GM23338 (cell line): ENCODE results near the gene OR52B6. TPM values are rescaled to one million over a fixed set of nuclear protein-coding genes. Genes with fewer than 3 reads are reported as not detected.

Experiments used
- ATAC-seq: fragments of 200-7000 bp; cut with Tn5 transposase; 3 replicates; pipeline ENCODE4 v1.9.1; 2020
- DNase-seq: peaks from one replicate; pipeline ENCODE4 v3.0.0-alpha.2; 2015; ENCODE audit warnings: low spot score
- H2AFZ ChIP-seq: fragments of 200-600 bp; sonication (generic); 2 replicates; pipeline ENCODE4 v1.8.0; 2016; ENCODE audit warnings: antibody characterized with exemption, mild to moderate bottlenecking, moderate library complexity
- H3F3A ChIP-seq: fragments of 200-600 bp; sonication (generic); replicated peaks from 2 replicates; pipeline ENCODE4 v1.8.0; 2017; ENCODE audit warnings: antibody characterized with exemption, mixed run types, low read depth
- H3K27ac ChIP-seq: fragments of 200-600 bp; sonication (generic); 2 replicates; pipeline ENCODE4 v1.6.1; 2016; ENCODE audit warnings: low read depth
- H3K27me3 ChIP-seq: fragments of 200-600 bp; sonication (generic); 2 replicates; pipeline ENCODE4 v1.8.0; 2016; ENCODE audit warnings: mild to moderate bottlenecking, mixed run types, moderate library complexity; ENCODE audit not compliant: insufficient read depth
- H3K36me3 ChIP-seq: fragments of 200-600 bp; sonication (generic); 2 replicates; pipeline ENCODE4 v1.8.0; 2016; ENCODE audit warnings: mild to moderate bottlenecking; ENCODE audit not compliant: insufficient read depth
- H3K4me1 ChIP-seq: fragments of 200-600 bp; sonication (generic); 2 replicates; pipeline ENCODE4 v1.8.0; 2016; ENCODE audit warnings: mild to moderate bottlenecking, moderate library complexity; ENCODE audit not compliant: insufficient read depth
- H3K4me2 ChIP-seq: fragments of 200-600 bp; sonication (generic); 2 replicates; pipeline ENCODE4 v1.7.1; 2017; ENCODE audit warnings: mixed run types
- H3K4me3 ChIP-seq: fragments of 200-600 bp; sonication (generic); 2 replicates; pipeline ENCODE4 v1.6.1; 2016; ENCODE audit warnings: mixed run types
- H3K79me2 ChIP-seq: fragments of 200-600 bp; sonication (generic); replicated peaks from 2 replicates; pipeline ENCODE4 v1.8.0; 2017; ENCODE audit warnings: mild to moderate bottlenecking; ENCODE audit not compliant: insufficient read depth
- H3K9me2 ChIP-seq: fragments of 200-600 bp; sonication (generic); 2 replicates; pipeline ENCODE4 v1.8.0; 2017; ENCODE audit not compliant: insufficient read depth
- H4K20me1 ChIP-seq: fragments of 200-600 bp; sonication (generic); replicated peaks from 2 replicates; pipeline ENCODE4 v1.8.0; 2017; ENCODE audit warnings: mild to moderate bottlenecking; ENCODE audit not compliant: insufficient read depth
- H3K27ac Mint-ChIP-seq: 2 replicates; pipeline ENCODE4 v1.8.0; 2020; ENCODE audit warnings: inconsistent platforms, mild to moderate bottlenecking, moderate library complexity, mixed read lengths
- H3K27me3 Mint-ChIP-seq: 3 replicates; pipeline ENCODE4 v1.8.0; 2022; ENCODE audit warnings: low read depth, mild to moderate bottlenecking, moderate library complexity, mixed read lengths, inconsistent platforms; ENCODE audit not compliant: insufficient read depth, poor library complexity
- H3K36me3 Mint-ChIP-seq: 3 replicates; pipeline ENCODE4 v1.8.0; 2021; ENCODE audit warnings: low read depth, mild to moderate bottlenecking, inconsistent platforms, moderate library complexity, mixed read lengths
- H3K4me1 Mint-ChIP-seq: 3 replicates; pipeline ENCODE4 v1.8.0; 2020; ENCODE audit warnings: mild to moderate bottlenecking, inconsistent platforms, mixed read lengths
- H3K4me3 Mint-ChIP-seq: 3 replicates; pipeline ENCODE4 v1.8.0; 2021; ENCODE audit warnings: moderate library complexity, mild to moderate bottlenecking, inconsistent platforms, mixed read lengths
- H3K9me3 Mint-ChIP-seq: 3 replicates; pipeline ENCODE4 v1.8.0; 2020; ENCODE audit warnings: moderate library complexity, mild to moderate bottlenecking, inconsistent platforms, mixed read lengths
- CREB1 ChIP-seq: fragments of 250-450 bp; sonication (Bioruptor Pico); IDR thresholded peaks from 2 replicates; pipeline ENCODE4 v1.5.0; 2020; ENCODE audit warnings: low read depth, mild to moderate bottlenecking, moderate library complexity
- CTCF ChIP-seq, 2 experiments: fragments of 200-600 bp in 1 of 2; sonication (generic) in 1 of 2; conservative IDR thresholded peaks; 2 replicates each; pipeline versions ENCODE4 v1.5.1 to v1.6.1; 2016 to 2017; ENCODE audit warnings: antibody characterized with exemption in 2 of 2, low read depth in 2 of 2, mild to moderate bottlenecking in 2 of 2, moderate library complexity in 1 of 2
- ETS1 ChIP-seq: IDR thresholded peaks from 2 replicates; pipeline ENCODE4 v1.6.1; 2016; ENCODE audit warnings: antibody characterized with exemption
- EZH2 ChIP-seq: fragments of 200-600 bp; sonication (generic); IDR thresholded peaks from one replicate; pipeline ENCODE4 v1.8.0; 2017; ENCODE audit warnings: antibody characterized with exemption, mild to moderate bottlenecking, low read depth; ENCODE audit not compliant: unreplicated experiment
- EZH2phosphoT487 ChIP-seq: fragments of 200-600 bp; sonication (generic); IDR thresholded peaks from one replicate; pipeline ENCODE4 v1.8.1; 2018; ENCODE audit warnings: antibody characterized with exemption; ENCODE audit not compliant: unreplicated experiment
- NANOG ChIP-seq: IDR thresholded peaks from 2 replicates; pipeline ENCODE4 v1.6.1; 2016; ENCODE audit warnings: antibody characterized with exemption, borderline replicate concordance
- POLR2AphosphoS5 ChIP-seq: IDR thresholded peaks from 2 replicates; pipeline ENCODE4 v1.6.1; 2016; ENCODE audit warnings: antibody characterized with exemption, low read depth
- STAT1 ChIP-seq: IDR thresholded peaks from one replicate; pipeline ENCODE4 v1.6.1; 2016; ENCODE audit warnings: antibody characterized with exemption; ENCODE audit not compliant: unreplicated experiment
- ZNF114 ChIP-seq: fragments of 250-450 bp; sonication (Bioruptor Pico); IDR thresholded peaks from 2 replicates; pipeline ENCODE4 v1.5.0; 2020; ENCODE audit warnings: mild to moderate bottlenecking, moderate library complexity
- ZNF331 ChIP-seq: fragments of 250-450 bp; sonication (Bioruptor Pico); IDR thresholded peaks from 2 replicates; pipeline ENCODE4 v1.5.0; 2020; ENCODE audit warnings: low read depth, mild to moderate bottlenecking, moderate library complexity
- polyA plus RNA-seq: library from polyadenylated mRNA; unstranded; fragments of >200 nt; fragmentation: Nextera tagmentation; extraction: Ambion mirVana; gene quantifications from 2 replicates; pipeline ENCODE4 v1.2.1, GENCODE V29; 2016
- total RNA-seq: library from RNA; depleted of rRNA; stranded (reverse); fragments of >200 nt; shearing (Covaris generic); gene quantifications from 2 replicates; pipeline ENCODE4 v1.2.3, GENCODE V29; 2014
- TF ChIP-seq, protein P1 (sequence below): fragments of 250-450 bp; sonication (Bioruptor Pico); IDR thresholded peaks from 2 replicates; pipeline ENCODE4 v1.5.0; 2020; ENCODE audit warnings: mild to moderate bottlenecking, moderate library complexity

Gene OR52B6
- total and polyA plus RNA-seq, 2 experiments from 2014 or later, result not detected

GRCh38 chr11:5611627-5612026 is 30.9 kb downstream of the OR52B6 start:
- H3K9me2 ChIP-seq, result no peaks in the 10 kb centered on the region
- no peaks in the 10 kb centered on the region for H3K4me1 ChIP-seq
- H3K4me3 ChIP-seq, result no peak overlapping the region
- no peaks in the 10 kb centered on the region for H3K4me1 Mint-ChIP-seq
- H3K4me3 Mint-ChIP-seq, result no peak overlapping the region
- H3K79me2 ChIP-seq, result peaks cover 10% of the 10 kb centered on the region; the same call in 1 of the 2 replicates
- ATAC-seq, result peak; percentile 82
- no peaks in the 10 kb centered on the region for H3K27me3 Mint-ChIP-seq
- no peak overlapping the region for H3K4me2 ChIP-seq
- H3F3A ChIP-seq, result no peaks in the 10 kb centered on the region
- no peak overlapping the region for H3K27ac Mint-ChIP-seq
- no peaks in the 10 kb centered on the region; the same call in 1 of the 2 replicates for H4K20me1 ChIP-seq
- no peak overlapping the region for H2AFZ ChIP-seq
- no peaks in the 10 kb centered on the region for H3K9me3 Mint-ChIP-seq
- peak; percentile 73 for DNase-seq
- H3K27me3 ChIP-seq, result no peaks in the 10 kb centered on the region
- peaks cover 44% of the 10 kb centered on the region for H3K36me3 ChIP-seq
- H3K27ac ChIP-seq, result no peak overlapping the region
- TF ChIP-seq EZH2 (no peak), CTCF (conservative IDR thresholded peaks at IDR 0.05; ENCODE audit: low read depth in 2 of 2) (peak; percentile 56 to 65), NANOG (no peak)
- peaks cover 39% of the 10 kb centered on the region for H3K36me3 Mint-ChIP-seq

GRCh38 chr11:5618807-5619206 is 38.1 kb downstream of the OR52B6 start:
- Histone ChIP-seq H3K4me1 (peaks cover 11% of the 10 kb centered on the region), H3K27ac (no peak overlapping the region), H3K4me2 (no peak overlapping the region), H3F3A (no peaks in the 10 kb centered on the region), H3K27me3 (no peaks in the 10 kb centered on the region), H3K79me2 (no peaks in the 10 kb centered on the region), H3K9me2 (no peaks in the 10 kb centered on the region), H4K20me1 (no peaks in the 10 kb centered on the region), H2AFZ (no peak overlapping the region), H3K4me3 (no peak overlapping the region), H3K36me3 (no peaks in the 10 kb centered on the region)
- TF ChIP-seq POLR2AphosphoS5, result no peak
- no peak for TF ChIP-seq NANOG
- TF ChIP-seq, protein P1, sequence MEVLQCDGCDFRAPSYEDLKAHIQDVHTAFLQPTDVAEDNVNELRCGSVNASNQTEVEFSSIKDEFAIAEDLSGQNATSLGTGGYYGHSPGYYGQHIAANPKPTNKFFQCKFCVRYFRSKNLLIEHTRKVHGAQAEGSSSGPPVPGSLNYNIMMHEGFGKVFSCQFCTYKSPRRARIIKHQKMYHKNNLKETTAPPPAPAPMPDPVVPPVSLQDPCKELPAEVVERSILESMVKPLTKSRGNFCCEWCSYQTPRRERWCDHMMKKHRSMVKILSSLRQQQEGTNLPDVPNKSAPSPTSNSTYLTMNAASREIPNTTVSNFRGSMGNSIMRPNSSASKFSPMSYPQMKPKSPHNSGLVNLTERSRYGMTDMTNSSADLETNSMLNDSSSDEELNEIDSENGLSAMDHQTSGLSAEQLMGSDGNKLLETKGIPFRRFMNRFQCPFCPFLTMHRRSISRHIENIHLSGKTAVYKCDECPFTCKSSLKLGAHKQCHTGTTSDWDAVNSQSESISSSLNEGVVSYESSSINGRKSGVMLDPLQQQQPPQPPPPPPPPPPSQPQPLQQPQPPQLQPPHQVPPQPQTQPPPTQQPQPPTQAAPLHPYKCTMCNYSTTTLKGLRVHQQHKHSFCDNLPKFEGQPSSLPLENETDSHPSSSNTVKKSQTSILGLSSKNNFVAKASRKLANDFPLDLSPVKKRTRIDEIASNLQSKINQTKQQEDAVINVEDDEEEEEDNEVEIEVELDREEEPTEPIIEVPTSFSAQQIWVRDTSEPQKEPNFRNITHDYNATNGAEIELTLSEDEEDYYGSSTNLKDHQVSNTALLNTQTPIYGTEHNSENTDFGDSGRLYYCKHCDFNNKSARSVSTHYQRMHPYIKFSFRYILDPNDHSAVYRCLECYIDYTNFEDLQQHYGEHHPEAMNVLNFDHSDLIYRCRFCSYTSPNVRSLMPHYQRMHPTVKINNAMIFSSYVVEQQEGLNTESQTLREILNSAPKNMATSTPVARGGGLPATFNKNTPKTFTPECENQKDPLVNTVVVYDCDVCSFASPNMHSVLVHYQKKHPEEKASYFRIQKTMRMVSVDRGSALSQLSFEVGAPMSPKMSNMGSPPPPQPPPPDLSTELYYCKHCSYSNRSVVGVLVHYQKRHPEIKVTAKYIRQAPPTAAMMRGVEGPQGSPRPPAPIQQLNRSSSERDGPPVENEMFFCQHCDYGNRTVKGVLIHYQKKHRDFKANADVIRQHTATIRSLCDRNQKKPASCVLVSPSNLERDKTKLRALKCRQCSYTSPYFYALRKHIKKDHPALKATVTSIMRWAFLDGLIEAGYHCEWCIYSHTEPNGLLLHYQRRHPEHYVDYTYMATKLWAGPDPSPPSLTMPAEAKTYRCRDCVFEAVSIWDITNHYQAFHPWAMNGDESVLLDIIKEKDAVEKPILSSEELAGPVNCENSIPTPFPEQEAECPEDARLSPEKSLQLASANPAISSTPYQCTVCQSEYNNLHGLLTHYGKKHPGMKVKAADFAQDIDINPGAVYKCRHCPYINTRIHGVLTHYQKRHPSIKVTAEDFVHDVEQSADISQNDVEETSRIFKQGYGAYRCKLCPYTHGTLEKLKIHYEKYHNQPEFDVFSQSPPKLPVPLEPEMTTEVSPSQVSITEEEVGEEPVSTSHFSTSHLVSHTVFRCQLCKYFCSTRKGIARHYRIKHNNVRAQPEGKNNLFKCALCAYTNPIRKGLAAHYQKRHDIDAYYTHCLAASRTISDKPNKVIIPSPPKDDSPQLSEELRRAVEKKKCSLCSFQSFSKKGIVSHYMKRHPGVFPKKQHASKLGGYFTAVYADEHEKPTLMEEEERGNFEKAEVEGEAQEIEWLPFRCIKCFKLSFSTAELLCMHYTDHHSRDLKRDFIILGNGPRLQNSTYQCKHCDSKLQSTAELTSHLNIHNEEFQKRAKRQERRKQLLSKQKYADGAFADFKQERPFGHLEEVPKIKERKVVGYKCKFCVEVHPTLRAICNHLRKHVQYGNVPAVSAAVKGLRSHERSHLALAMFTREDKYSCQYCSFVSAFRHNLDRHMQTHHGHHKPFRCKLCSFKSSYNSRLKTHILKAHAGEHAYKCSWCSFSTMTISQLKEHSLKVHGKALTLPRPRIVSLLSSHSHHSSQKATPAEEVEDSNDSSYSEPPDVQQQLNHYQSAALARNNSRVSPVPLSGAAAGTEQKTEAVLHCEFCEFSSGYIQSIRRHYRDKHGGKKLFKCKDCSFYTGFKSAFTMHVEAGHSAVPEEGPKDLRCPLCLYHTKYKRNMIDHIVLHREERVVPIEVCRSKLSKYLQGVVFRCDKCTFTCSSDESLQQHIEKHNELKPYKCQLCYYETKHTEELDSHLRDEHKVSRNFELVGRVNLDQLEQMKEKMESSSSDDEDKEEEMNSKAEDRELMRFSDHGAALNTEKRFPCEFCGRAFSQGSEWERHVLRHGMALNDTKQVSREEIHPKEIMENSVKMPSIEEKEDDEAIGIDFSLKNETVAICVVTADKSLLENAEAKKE (CRISPR knock-in tag), result no peak
- no peak for TF ChIP-seq ZNF331
- no peak for TF ChIP-seq ZNF114 (CRISPR knock-in tag)
- TF ChIP-seq CREB1 (CRISPR knock-in tag), result no peak
- TF ChIP-seq EZH2, result no peak
- no peak for TF ChIP-seq ETS1
- TF ChIP-seq STAT1, result no peak
- no peak for TF ChIP-seq EZH2phosphoT487
- Mint-ChIP-seq H3K27ac (no peak overlapping the region), H3K4me1 (peaks cover 20% of the 10 kb centered on the region), H3K36me3 (no peaks in the 10 kb centered on the region), H3K4me3 (no peak overlapping the region), H3K27me3 (no peaks in the 10 kb centered on the region), H3K9me3 (no peaks in the 10 kb centered on the region)
- no peak for ATAC-seq
- DNase-seq, result no peak
